Measurements from ENCODE around the gene ZNF761.
A peak's percentile ranks its signal among the peaks of the same experiment; 100 is the strongest.

The ZNF761 gene

DNA sequence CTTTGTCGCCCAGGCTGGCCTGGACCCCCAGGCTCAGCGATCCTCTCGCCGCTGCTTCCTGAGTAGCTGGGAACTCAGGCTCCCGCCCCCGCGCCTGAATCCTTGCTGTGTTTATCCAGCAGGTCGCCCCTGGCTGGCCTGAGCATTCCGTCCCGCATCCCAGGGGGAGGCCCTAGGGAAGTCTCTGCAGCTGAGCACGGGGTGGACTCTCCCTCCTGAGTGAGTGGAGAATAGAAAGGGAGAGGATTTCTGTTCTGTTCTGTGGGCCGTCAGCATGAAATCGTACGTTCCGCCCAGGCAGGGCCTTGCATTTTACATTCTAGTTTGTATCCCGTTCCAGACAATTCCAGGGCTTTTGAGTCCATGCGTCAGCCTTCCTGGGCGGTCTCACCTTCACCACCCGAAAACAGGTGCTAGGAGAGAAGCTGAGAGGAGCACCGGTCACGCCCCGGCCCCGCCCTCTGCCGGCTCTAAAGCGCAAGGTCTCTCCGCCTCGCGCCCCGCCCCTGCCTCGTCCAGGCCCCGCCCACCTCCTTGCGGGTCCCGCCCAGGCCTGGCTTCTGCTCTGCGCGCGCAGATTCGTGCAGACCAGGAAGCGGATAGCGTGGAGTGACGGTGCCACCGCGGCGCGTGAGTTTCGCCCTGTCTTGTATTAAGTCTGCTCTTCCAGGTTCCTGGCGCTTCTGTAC, at the start of gene ZNF761:
ZNF761 (plus strand) TSS at position 586 of the 689 bp plus-strand sequence. CDS start 15,285 bp downstream, outside the sequence.
- no peaks in the 10 kb centered on the region for H3K9me3 Mint-ChIP-seq

GRCh38 chr19:53388168-53388567, 43.6 kb upstream of the ZNF761 start:
- peaks cover 8% of the 10 kb centered on the region for H3K4me1 Mint-ChIP-seq
- H3K27me3 Mint-ChIP-seq (ENCODE audit: low read depth, poor library complexity), result no peaks in the 10 kb centered on the region
- H3K27ac Mint-ChIP-seq, result no peak overlapping the region
- no peak for DNase-seq
- peaks cover 85% of the 10 kb centered on the region for H3K9me3 Mint-ChIP-seq
- TF ChIP-seq, protein P1, sequence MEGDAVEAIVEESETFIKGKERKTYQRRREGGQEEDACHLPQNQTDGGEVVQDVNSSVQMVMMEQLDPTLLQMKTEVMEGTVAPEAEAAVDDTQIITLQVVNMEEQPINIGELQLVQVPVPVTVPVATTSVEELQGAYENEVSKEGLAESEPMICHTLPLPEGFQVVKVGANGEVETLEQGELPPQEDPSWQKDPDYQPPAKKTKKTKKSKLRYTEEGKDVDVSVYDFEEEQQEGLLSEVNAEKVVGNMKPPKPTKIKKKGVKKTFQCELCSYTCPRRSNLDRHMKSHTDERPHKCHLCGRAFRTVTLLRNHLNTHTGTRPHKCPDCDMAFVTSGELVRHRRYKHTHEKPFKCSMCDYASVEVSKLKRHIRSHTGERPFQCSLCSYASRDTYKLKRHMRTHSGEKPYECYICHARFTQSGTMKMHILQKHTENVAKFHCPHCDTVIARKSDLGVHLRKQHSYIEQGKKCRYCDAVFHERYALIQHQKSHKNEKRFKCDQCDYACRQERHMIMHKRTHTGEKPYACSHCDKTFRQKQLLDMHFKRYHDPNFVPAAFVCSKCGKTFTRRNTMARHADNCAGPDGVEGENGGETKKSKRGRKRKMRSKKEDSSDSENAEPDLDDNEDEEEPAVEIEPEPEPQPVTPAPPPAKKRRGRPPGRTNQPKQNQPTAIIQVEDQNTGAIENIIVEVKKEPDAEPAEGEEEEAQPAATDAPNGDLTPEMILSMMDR (IDR thresholded peaks at IDR 0.05), result no peak
- H3K36me3 Mint-ChIP-seq (ENCODE audit: low read depth), result peaks cover 65% of the 10 kb centered on the region
- H3K4me3 Mint-ChIP-seq, result no peak overlapping the region

More for the DNA sequence above, at the start of gene ZNF761:
- peaks cover 52% of the 10 kb centered on the region for H3K4me1 Mint-ChIP-seq
- H3K27me3 Mint-ChIP-seq (ENCODE audit: low read depth, poor library complexity), result peaks cover 19% of the 10 kb centered on the region
- peak within 1 kb of the TSS; percentile 87 for H3K4me3 Mint-ChIP-seq
- peak within 1 kb of the TSS; percentile 92 for H3K27ac Mint-ChIP-seq
- DNase-seq, result peak; percentile 99
- peaks cover 34% of the 10 kb centered on the region for H3K36me3 Mint-ChIP-seq (ENCODE audit: low read depth)
- TF ChIP-seq, protein P1 (IDR thresholded peaks at IDR 0.05), result peak; percentile 40

GRCh38 chr19:53388904-53389303, 42.9 kb upstream of the ZNF761 start:
- Mint-ChIP-seq H3K27me3 (ENCODE audit: low read depth, poor library complexity) (no peaks in the 10 kb centered on the region), H3K27ac (no peak overlapping the region), H3K4me3 (no peak overlapping the region), H3K36me3 (ENCODE audit: low read depth) (peaks cover 62% of the 10 kb centered on the region), H3K9me3 (peaks cover 82% of the 10 kb centered on the region), H3K4me1 (peaks cover 15% of the 10 kb centered on the region)
- no peak for DNase-seq
- TF ChIP-seq, protein P1 (IDR thresholded peaks at IDR 0.05), result no peak

GRCh38 chr19:53389571-53389970, 42.2 kb upstream of the ZNF761 start:
- Mint-ChIP-seq H3K9me3 (peaks cover 76% of the 10 kb centered on the region), H3K4me1 (peaks cover 22% of the 10 kb centered on the region), H3K27me3 (ENCODE audit: low read depth, poor library complexity) (no peaks in the 10 kb centered on the region), H3K27ac (no peak overlapping the region), H3K4me3 (no peak overlapping the region), H3K36me3 (ENCODE audit: low read depth) (peaks cover 56% of the 10 kb centered on the region)
- DNase-seq, result no peak
- TF ChIP-seq, protein P1 (IDR thresholded peaks at IDR 0.05), result no peak

DNA sequence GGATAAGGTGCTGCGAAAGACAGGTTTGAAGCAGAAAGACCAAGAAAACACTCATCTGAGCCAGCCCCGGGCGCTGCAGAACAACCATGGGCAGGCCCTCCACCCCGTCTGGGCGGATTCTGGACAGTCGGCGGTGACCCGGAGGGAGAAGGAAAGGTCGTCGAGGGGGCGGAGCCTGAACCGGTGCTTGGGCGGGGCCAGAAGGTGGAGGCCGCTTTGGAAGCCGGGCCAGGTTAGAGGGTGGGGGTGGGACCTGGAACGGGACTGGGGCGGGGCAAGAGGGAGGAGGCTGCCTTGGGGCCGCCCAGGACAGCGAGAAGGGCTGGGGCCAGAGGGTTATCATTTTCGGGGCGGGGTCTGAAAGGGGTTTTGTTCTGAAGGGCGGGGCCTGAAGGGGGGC, 41.8 kb upstream of the ZNF761 start:
- H3K36me3 Mint-ChIP-seq (ENCODE audit: low read depth), result peaks cover 52% of the 10 kb centered on the region
- H3K4me1 Mint-ChIP-seq, result peaks cover 25% of the 10 kb centered on the region
- TF ChIP-seq, protein P1 (IDR thresholded peaks at IDR 0.05), result no peak
- peaks cover 72% of the 10 kb centered on the region for H3K9me3 Mint-ChIP-seq
- no peak overlapping the region for H3K4me3 Mint-ChIP-seq
- no peak for DNase-seq
- no peak overlapping the region for H3K27ac Mint-ChIP-seq
- no peaks in the 10 kb centered on the region for H3K27me3 Mint-ChIP-seq (ENCODE audit: low read depth, poor library complexity)

- Mint-ChIP-seq H3K36me3 (ENCODE audit: low read depth) (peaks cover 32% of the 10 kb centered on the region), H3K9me3 (peaks cover 40% of the 10 kb centered on the region), H3K4me3 (peak overlapping the region; percentile 88), H3K27me3 (ENCODE audit: low read depth, poor library complexity) (no peaks in the 10 kb centered on the region), H3K4me1 (peaks cover 39% of the 10 kb centered on the region), H3K27ac (peak overlapping the region; percentile 98)
- TF ChIP-seq, protein P1 (IDR thresholded peaks at IDR 0.05), result no peak
- peak; percentile 60 for DNase-seq
Measured at GRCh38 chr19:53394522-53394973, 37.2 kb upstream of the ZNF761 start.

All from nephron progenitor cell (in vitro differentiated cells).